NCI-H2227 (cell line): ENCODE measurements around the gene PTGES3L.
"Not testable (repeated sequence)": the region's sequence is repeated elsewhere in the genome, so short reads cannot be mapped to it uniquely, and the experiment has no call there.

ENCODE experiments used
- DNase-seq: peaks from one replicate; lab custom pipeline; 2025; ENCODE audit not compliant: unreplicated experiment; lab: John Stamatoyannopoulos, UW

PTGES3L gene

GRCh38 chr17:42982266-42982665, 2.4 kb upstream of the PTGES3L start:
- no peak for DNase-seq

DNA sequence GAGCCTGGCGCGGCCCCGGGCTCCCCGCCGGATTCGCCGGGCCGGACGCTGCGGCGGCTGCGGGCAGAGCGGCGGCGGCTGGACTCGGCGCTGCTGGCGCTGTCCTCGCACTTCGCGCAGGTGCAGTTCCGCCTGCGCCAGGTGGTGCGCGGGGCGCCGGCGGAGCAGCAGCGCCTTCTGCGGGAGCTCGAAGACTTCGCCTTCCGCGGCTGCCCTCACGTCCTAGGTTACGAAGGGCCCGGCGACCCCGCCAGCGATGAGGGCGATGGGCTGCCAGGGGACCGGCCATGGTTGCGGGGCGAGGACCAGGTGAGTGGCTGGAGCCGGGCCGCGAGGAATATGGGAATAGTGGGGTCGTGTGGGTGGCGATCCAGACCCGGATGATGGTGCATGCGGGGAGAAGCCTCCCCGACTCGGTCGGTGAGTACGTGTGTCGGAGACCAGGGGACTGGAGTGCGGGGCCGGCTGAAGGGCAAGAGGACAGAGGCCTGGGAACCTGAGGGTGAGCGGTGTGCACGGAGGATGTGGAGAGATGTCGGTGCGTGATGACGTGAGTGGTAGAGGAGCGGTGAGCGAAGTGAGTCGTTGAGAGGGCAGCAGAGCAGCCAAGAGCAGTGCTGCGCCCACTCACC, 1.0 kb upstream of the PTGES3L start:
- peak; percentile 61 for DNase-seq

GRCh38 chr17:42980274-42980765, 440 bp upstream of the PTGES3L start, which contains the start of gene RUNDC1:
Gene RUNDC1, plus strand, starts transcription at chr17:42980565. Its CDS starts 12 bp downstream, at chr17:42980577.
- peak; percentile 95 for DNase-seq

DNA sequence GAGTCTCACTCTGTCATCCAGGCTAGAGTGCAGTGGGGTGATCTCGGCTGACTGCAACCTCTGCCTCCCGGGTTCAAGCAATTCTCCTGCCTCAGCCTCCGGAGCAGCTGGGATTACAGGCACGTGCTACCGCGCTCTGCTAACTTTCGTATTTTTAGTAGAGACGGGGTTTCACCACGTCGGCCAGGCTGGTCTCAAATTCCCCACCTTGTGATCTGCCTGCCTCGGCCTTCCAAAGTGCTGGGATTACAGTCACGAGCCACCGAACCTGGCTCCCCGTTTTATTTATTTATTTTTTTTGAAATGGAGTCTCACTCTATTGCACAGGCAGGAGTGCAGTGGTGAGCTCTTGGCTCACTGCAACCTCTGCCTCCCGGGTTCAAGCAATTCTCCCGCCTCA, 4.2 kb downstream of the PTGES3L start:
- DNase-seq, result not testable (repeated sequence)

DNA sequence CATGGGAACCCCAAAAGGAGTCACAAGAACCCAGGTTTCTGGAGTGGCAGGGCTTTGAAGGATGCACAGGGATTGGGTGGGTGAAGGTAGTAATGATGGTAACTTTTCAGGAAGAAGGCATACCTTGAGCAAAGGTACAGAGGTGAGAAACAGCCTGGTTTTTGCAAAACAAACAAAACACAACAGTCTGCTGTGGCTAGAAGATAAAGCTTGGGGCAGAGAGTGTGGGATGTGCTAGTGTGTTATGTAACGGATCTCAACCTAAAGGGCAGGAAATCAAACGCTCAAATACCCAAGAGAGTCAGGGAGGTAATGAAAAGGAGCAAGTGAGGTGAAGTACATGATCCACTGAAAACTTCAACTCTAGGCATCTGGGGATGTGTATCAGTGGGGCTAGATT, 4.6 kb downstream of the PTGES3L start:
- no peak for DNase-seq

- not testable (repeated sequence) for DNase-seq
Measured at GRCh38 chr17:42973323-42973722, 6.6 kb downstream of the PTGES3L start.

- DNase-seq, result no peak
Measured at GRCh38 chr17:42971589-42971988, 8.3 kb downstream of the PTGES3L start.

DNA sequence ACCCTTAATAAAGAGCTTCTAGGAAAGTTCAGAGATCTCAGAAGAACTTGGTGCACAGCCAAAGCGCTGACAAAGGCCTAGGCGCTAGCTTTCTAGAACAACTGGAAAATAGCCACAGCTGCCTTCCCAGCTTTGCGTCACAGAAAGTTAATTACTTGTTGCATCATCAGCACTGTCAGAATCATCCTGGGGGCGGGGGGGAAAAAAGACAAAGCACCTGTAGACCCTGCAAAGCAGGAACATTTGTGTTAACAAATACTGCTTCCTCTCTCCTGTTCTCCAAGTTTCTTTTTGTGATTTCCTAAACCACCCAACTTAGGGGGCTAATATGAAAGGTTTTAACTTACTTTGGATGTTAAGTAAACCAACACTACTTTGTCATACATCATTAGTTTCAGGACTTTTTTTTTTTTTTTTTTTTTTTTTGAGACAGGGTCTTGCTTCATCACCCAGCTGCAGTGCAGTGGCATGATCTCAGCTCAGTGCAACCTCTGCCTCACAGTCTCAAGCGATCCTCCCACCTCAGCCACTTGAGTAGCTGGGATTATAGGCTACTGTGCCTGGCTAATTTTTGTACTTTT, 10.8 kb downstream of the PTGES3L start:
- DNase-seq, result peak; percentile 9

GRCh38 chr17:42967925-42968324, 12.0 kb downstream of the PTGES3L start:
- no peak for DNase-seq

GRCh38 chr17:42964161-42964932, 15.5 kb downstream of the PTGES3L start, which contains the start of gene AARSD1:
Gene AARSD1, minus strand, starts transcription at chr17:42964454. Its CDS starts 14 bp downstream, at chr17:42964440.
- peak; percentile 96 for DNase-seq

DNA sequence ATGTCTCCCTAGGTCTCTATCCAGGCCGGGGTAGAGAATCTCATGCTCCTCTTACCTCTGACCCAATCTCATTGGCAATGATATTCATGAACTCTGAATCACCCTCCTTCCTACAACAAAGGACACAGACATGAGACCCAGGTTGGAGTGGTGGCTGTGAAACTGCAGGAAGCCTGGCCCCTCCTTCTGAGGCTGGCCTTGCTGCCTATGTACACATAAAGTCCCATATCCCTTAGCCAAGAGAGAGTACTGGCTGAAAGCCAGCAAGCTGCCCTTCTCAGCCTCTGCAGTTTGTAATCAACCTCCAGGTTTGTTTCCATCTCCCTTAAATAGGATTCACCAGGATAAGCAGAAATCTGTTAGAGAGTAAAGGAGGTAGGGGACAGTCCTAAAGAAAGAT, 26.2 kb downstream of the PTGES3L start:
- no peak for DNase-seq

GRCh38 chr17:42950044-42950783, 29.7 kb downstream of the PTGES3L start:
- DNase-seq, result no peak

GRCh38 chr17:42946812-42947211, 33.1 kb downstream of the PTGES3L start:
- no peak for DNase-seq

DNA sequence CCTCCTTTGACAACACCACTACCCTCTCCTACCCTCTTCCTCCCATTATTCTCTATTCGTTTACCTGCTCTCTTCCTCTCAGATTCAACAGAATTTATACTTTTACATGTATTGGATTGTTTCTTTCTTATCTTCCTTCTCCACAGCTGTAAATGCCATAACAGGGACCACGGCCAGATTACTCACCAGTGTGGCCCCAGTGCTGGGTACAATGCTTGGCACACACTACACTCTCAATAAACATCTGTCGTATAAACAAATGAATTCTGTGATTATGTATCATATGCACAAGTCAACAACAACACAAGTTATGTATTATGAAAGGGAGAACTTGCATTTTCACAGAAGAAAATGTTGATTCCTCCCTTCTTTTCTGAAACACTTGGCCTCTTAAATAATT, 35.7 kb downstream of the PTGES3L start:
- no peak for DNase-seq

- peak; percentile 74 for DNase-seq
Measured at GRCh38 chr17:42937712-42938596, 41.9 kb downstream of the PTGES3L start.

DNA sequence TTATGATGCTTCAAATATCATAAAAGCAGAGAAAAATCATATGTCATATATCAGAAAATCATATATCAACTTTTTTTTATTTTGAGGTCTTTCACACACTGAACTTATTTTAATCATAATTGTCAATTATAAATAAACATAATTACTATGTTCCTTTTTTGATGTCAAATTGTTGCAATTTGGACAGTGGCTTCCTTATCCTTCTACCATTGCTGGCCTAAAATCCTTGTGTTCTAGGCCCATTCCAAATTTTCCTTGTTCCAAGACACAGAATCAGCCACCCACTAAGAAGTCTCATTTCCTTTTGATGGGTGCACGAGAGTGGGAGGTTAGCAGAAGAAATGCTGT, 50.4 kb downstream of the PTGES3L start:
- no peak for DNase-seq

DNA sequence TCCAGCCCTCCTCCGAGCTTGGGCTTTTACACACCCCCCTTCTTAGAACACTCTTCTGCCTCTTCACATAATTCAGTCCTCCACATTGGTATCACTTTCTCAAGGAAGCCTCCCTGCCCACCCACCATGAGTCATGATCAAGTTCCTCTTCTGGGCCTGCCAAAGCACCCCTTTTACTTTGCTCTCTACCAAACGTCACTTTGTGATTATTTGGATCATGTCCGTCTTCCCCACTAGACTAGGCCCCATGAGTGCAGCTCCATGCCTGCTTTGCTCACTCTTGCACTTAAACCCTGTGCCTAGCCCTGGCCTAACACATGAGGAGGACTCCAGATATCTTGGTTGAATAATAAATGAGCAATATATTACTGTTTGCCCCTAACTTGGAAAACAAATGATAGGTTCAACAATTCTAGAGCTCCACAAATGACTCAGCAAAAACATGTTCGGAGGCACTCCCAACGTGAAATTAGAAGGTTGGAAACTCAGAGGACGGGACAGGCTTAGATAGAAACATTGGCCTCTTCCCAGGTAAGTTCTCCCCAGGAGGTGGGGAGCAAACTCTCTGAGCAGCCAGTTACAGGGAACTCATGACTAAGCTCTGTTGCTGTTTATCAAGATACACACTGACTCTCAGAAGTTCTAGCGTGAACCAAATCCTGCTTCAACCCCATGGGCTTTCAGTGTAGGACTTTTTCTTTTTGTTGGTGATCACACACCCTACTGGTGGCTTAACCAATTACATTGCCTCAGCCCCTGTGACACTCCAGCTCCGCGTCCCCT, 51.0 kb downstream of the PTGES3L start:
- peak; percentile 23 for DNase-seq

DNA sequence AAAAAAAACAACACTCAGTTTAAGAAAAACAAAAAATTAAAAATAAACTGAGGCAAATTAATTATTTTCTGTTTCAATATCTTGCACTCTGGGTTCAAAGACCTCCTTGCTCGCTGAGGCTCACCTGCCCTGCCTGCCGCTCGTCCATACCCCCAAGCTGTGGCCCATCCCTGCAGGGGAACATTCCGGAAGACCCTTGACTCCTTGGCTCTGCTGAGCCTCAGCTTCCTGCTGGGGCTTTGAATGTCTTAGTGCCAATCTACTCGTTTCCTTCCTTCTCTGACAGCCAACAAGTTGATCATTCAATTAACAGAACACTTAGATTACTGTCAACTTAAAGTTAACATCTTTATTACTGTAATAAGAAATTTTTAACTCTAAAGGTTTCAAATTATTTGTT, 55.0 kb downstream of the PTGES3L start:
- DNase-seq, result no peak

DNA sequence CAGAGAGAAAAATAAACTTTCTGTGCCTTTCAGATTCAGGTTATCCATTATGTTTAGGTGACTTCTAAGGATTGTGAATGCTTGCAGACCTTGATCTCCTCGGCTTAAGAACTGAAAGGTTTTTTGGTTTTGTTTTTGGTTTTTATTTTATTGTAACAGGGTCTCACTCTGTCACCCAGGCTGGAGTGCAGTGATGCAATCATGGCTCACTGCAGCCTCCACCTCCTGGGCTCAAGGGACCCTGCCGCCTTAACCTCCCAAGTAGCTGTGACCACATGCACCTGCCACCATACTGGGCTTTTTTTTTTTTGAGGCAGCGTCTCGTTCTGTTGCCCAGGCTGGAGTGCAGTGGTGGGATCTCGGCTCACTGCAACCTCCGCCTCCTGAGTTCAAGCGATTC, 56.4 kb downstream of the PTGES3L start:
- DNase-seq, result not testable (repeated sequence)
